Lower leg skin (tissue), 4 donors: ENCODE measurements around the gene EPHA3. TPM values are rescaled to one million over a fixed set of nuclear protein-coding genes. Genes with fewer than 3 reads are reported as not detected.

Experiments used
- DNase-seq, 2 donors: peaks; one replicate each; pipeline ENCODE4 v3.0.0-alpha.2; 2019; ENCODE audit warnings: low spot score in 2 of 2
- H3K4me3 ChIP-seq: fragments of 200-600 bp; sonication (generic); 2 replicates; pipeline ENCODE4 v1.5.1; 2017; ENCODE audit warnings: mild to moderate bottlenecking, low read depth; ENCODE audit not compliant: poor library complexity, severe bottlenecking
- POLR2A ChIP-seq, 2 donors: fragments of 450-650 bp; IDR thresholded peaks; one replicate each; pipeline ENCODE4 v1.6.1; 2016 to 2017; ENCODE audit warnings: antibody characterized with exemption in 2 of 2, mild to moderate bottlenecking in 1 of 2, moderate library complexity in 1 of 2
- WGBS, 2 donors: methylation state at CpG; one replicate each; pipeline ENCODE4 v1.1.5; 2018; 5-methylcytosine and 5-hydroxymethylcytosine counted together
- intact Hi-C: fragments of 100-400 bp; cut with DNase I; formaldehyde crosslinking; loops from one replicate; pipeline ENCODE4 v1.15.0; 2023; ENCODE audit warnings: low total_unique reads
- total RNA-seq, 4 donors: library from RNA; depleted of rRNA; stranded (reverse); fragments of >200 nt; gene quantifications; one replicate each; pipeline ENCODE4 v1.1.0, GENCODE V29; 2016
- TF ChIP-seq, protein P1 (sequence below), 3 donors: fragments of 450-650 bp; IDR thresholded peaks; one replicate each; pipeline ENCODE4 v1.5.1; 2016; ENCODE audit warnings: antibody characterized with exemption in 3 of 3, mild to moderate bottlenecking in 3 of 3, moderate library complexity in 2 of 3

Gene EPHA3
- total RNA-seq, 4 donors from 2014 or later: 0.30 to 2.8 (median 1.0) TPM

DNA sequence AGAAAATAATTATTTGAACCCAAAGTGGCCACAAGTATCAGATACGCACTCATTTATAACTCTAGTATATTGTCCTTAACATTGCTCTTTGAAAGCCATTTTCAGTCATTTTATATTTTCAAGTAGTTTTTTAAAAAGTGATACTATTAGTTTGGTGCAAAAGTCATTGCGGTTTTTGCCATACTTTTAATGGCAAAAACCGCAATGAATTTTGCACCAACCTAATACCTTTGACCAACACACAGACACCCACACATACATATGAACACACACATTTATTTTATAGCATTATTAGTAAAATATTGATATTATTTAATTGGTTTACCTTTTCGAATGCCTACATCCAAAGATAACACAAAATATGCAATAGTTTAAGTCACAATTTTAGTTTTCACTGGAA, 154.3 kb downstream of the EPHA3 start:
- TF ChIP-seq POLR2A (IDR thresholded peaks at IDR 0.05): no peak
- TF ChIP-seq, protein P1, sequence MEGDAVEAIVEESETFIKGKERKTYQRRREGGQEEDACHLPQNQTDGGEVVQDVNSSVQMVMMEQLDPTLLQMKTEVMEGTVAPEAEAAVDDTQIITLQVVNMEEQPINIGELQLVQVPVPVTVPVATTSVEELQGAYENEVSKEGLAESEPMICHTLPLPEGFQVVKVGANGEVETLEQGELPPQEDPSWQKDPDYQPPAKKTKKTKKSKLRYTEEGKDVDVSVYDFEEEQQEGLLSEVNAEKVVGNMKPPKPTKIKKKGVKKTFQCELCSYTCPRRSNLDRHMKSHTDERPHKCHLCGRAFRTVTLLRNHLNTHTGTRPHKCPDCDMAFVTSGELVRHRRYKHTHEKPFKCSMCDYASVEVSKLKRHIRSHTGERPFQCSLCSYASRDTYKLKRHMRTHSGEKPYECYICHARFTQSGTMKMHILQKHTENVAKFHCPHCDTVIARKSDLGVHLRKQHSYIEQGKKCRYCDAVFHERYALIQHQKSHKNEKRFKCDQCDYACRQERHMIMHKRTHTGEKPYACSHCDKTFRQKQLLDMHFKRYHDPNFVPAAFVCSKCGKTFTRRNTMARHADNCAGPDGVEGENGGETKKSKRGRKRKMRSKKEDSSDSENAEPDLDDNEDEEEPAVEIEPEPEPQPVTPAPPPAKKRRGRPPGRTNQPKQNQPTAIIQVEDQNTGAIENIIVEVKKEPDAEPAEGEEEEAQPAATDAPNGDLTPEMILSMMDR (IDR thresholded peaks at IDR 0.05): no peak
- no peak overlapping the region for H3K4me3 ChIP-seq
- intact Hi-C loops: no loop called here
- no peak for DNase-seq
- WGBS, 2 donors: 93 to 94% methylated on average over 4 of the region's 4 CpGs

GRCh38 chr3:89262309-89262929, 155.0 kb downstream of the EPHA3 start:
- WGBS, 2 donors: 93 to 96% methylated on average over 15 of the region's 15 CpGs
- intact Hi-C loops: no loop called here
- H3K4me3 ChIP-seq: no peak overlapping the region
- no peak for TF ChIP-seq POLR2A (IDR thresholded peaks at IDR 0.05)
- TF ChIP-seq, protein P1 (IDR thresholded peaks at IDR 0.05): no peak
- DNase-seq: no peak

DNA sequence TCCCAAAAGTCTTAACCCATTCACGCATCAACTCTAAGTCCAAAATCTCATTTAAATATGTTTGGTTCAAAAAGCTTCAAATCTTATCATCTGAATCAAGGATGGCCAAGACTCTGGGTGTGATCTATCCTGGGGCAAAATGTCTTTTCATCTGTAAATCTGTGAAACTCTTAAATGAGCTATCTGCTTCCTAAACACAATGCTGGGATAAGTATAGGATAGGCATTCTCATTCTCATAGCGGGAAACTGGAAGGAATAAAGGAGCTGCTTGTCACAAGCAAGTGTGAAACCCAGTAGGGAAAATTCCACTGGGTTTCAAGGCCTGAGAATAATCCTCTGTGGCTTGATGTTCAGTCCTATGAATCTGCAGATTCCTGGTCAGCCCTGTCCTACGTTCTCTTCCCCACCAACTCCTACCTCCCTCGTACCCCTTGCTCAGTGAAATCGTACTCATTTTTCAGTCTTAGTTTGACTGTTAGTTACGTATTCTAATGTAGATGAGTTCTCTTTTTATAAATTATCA, 156.7 kb downstream of the EPHA3 start:
- TF ChIP-seq POLR2A (IDR thresholded peaks at IDR 0.05): no peak
- intact Hi-C loops: no loop called here
- DNase-seq: no peak
- H3K4me3 ChIP-seq: no peak overlapping the region
- WGBS, 2 donors: 73 to 95% methylated on average over 6 of the region's 6 CpGs

DNA sequence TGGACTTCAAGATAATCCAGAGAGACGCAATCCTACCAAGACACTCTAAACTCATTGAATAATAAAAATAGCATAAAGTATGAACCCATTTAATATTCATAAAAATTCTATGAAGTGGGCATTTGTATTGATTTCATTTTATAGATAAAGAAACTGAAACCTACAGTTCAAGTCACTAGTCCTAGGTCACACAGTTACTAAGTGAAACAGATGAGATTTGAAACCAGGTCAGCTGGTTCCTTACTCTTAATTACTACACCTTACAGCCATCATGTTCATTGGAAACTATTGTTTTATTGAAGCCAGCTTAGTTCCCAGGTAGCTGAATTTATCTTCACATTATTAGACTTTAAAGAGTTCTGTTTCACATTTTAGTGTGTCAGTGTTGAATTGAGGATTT, 158.7 kb downstream of the EPHA3 start:
- intact Hi-C loops: no loop called here
- 87 to 90% methylated on average over 1 of the region's 1 CpG for WGBS, 2 donors
- H3K4me3 ChIP-seq: no peak overlapping the region
- TF ChIP-seq, protein P1 (IDR thresholded peaks at IDR 0.05): no peak
- no peak for TF ChIP-seq POLR2A (IDR thresholded peaks at IDR 0.05)
- no peak for DNase-seq

DNA sequence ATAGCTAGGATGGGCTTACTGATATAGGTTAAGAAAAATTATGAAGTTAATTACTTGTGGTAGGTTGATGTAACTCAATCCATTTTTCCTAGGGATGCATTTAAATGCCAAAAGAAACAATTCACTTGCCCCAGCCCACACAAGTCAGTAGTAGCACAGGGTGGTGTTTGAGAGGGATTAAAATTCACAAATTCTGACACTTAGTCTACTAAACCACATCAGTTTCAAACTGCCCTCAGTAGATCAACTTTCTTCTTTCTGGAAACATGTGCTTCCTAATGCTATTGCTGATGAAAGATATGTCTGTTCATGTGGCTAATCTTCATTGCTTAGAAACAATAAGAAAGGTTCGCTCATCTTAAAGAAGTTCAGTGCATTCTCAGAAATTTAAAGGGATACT, 160.6 kb downstream of the EPHA3 start:
- 80 to 86% methylated on average over 1 of the region's 1 CpG for WGBS, 2 donors
- intact Hi-C loops: no loop called here
- no peak overlapping the region for H3K4me3 ChIP-seq
- no peak for TF ChIP-seq POLR2A (IDR thresholded peaks at IDR 0.05)
- TF ChIP-seq, protein P1 (IDR thresholded peaks at IDR 0.05): no peak
- no peak for DNase-seq

- TF ChIP-seq, protein P1 (IDR thresholded peaks at IDR 0.05): no peak
- TF ChIP-seq POLR2A (IDR thresholded peaks at IDR 0.05): no peak
- DNase-seq: no peak
- intact Hi-C loops: no loop called here
- no peak overlapping the region for H3K4me3 ChIP-seq
- WGBS, 2 donors: 73 to 76% methylated on average over 1 of the region's 1 CpG
These were observed 162.8 kb downstream of the EPHA3 start for GRCh38 chr3:89270201-89270600.
